ENCODE results near the gene GRM1. TPM values are rescaled to one million over a fixed set of nuclear protein-coding genes. Genes with fewer than 3 reads are reported as not detected.
"Not testable (repeated sequence)": the region's sequence is repeated elsewhere in the genome, so short reads cannot be mapped to it uniquely, and the experiment has no call there.

Gene GRM1
- total and polyA plus RNA-seq, 2 donors (not counting 1 experiment from before 2014, with no cell fraction given): 0.17 TPM; not detected in 1

DNA sequence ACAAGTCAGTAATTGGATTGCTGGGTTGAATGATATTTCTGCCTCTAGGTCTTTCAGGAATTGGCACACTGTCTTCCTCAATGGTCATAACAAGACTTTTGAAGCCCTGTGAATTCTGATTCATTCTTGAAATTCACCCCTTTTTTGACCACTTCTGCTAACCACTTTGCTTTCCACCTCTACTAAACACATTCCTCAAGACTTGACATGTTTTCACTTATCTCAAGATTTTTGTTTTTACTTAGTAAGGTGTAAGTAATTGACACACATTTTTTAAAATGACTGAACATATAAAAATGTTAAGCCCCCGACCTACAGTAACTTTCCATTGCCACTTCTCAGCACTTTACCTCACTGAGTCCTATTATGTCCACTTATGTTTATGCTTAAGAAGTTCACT lies 239.1 kb downstream of the GRM1 start:
- H3K9ac ChIP-seq (ENCODE audit: insufficient read depth, low read length): no peak overlapping the region
- TF ChIP-seq CTCF (conservative IDR thresholded peaks at IDR 0.05 in 1 of 2, IDR thresholded peaks at IDR 0.05 in 1 of 2; ENCODE audit: low read depth in 1 of 2, low read length in 2 of 2) (no peak), EZH2 (IDR thresholded peaks at IDR 0.05; ENCODE audit: low read length, missing control alignments) (no peak)
- H3K4me3 ChIP-seq (replicated peaks in 1 of 4; ENCODE audit: control extremely low read depth in 1 of 4, insufficient read depth in 1 of 4, low read depth in 3 of 4, low read length in 4 of 4): no peak overlapping the region
- H3K4me1 ChIP-seq (ENCODE audit: control insufficient read depth, extremely low read depth, insufficient read depth, low read length): no peaks in the 10 kb centered on the region
- no peak overlapping the region for H3K27ac ChIP-seq (ENCODE audit: insufficient read depth, low read length)
- H4K20me1 ChIP-seq (ENCODE audit: control insufficient read depth, extremely low read depth, insufficient read depth, low read length): no peaks in the 10 kb centered on the region
- no peak overlapping the region for H2AFZ ChIP-seq (ENCODE audit: low read length)
- no peaks in the 10 kb centered on the region for H3K9me3 ChIP-seq (ENCODE audit: control insufficient read depth, insufficient read depth, low read depth, low read length)
- no peaks in the 10 kb centered on the region for H3K36me3 ChIP-seq (ENCODE audit: control insufficient read depth, insufficient read depth, low read length)
- no peaks in the 10 kb centered on the region for H3K79me2 ChIP-seq (ENCODE audit: control insufficient read depth, insufficient read depth, low read length)
- no peak overlapping the region for H3K4me2 ChIP-seq (ENCODE audit: extremely low read depth, insufficient read depth, low read length)
- H3K27me3 ChIP-seq (ENCODE audit: control insufficient read depth, insufficient read depth, low read length): no peaks in the 10 kb centered on the region
- peak in 1 of 2 donors; percentile 73 for DNase-seq (ENCODE audit: low read depth in 2 of 2)

DNA sequence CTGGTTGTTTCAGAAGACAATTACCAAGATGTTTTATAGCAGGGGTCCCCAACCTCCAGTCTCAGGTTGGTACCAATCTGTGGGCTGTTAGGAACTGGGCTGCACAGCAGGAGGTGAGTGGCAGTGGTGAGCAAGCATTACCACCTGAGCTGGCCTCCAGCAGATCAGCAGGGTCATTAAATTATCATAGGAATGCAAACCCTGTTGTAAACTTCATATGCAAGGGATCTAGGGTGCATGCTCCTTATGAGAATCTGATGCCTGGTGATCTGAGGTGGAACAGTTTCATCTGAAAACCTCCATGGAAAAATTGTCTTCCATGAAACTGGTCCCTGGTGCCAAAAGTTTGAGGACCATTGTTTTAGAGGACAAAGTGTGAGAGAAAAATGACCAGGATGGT lies 240.6 kb downstream of the GRM1 start:
- Histone ChIP-seq H3K27me3 (ENCODE audit: control insufficient read depth, insufficient read depth, low read length) (no peaks in the 10 kb centered on the region), H4K20me1 (ENCODE audit: control insufficient read depth, extremely low read depth, insufficient read depth, low read length) (no peaks in the 10 kb centered on the region), H3K9ac (ENCODE audit: insufficient read depth, low read length) (no peak overlapping the region), H3K9me3 (ENCODE audit: control insufficient read depth, insufficient read depth, low read depth, low read length) (no peaks in the 10 kb centered on the region), H2AFZ (ENCODE audit: low read length) (no peak overlapping the region), H3K4me2 (ENCODE audit: extremely low read depth, insufficient read depth, low read length) (no peak overlapping the region), H3K4me1 (ENCODE audit: control insufficient read depth, extremely low read depth, insufficient read depth, low read length) (no peaks in the 10 kb centered on the region), H3K36me3 (ENCODE audit: control insufficient read depth, insufficient read depth, low read length) (no peaks in the 10 kb centered on the region), H3K79me2 (ENCODE audit: control insufficient read depth, insufficient read depth, low read length) (no peaks in the 10 kb centered on the region), H3K27ac (ENCODE audit: insufficient read depth, low read length) (no peak overlapping the region), H3K4me3 (replicated peaks in 1 of 4; ENCODE audit: control extremely low read depth in 1 of 4, insufficient read depth in 1 of 4, low read depth in 3 of 4, low read length in 4 of 4) (no peak overlapping the region)
- no peak for DNase-seq (ENCODE audit: low read depth in 2 of 2)
- no peak for TF ChIP-seq EZH2 (IDR thresholded peaks at IDR 0.05; ENCODE audit: low read length, missing control alignments)

- not testable (repeated sequence) for H3K27me3 ChIP-seq (ENCODE audit: control insufficient read depth, insufficient read depth, low read length); H3K79me2 ChIP-seq (ENCODE audit: control insufficient read depth, insufficient read depth, low read length); H3K27ac ChIP-seq (ENCODE audit: insufficient read depth, low read length); H3K36me3 ChIP-seq (ENCODE audit: control insufficient read depth, insufficient read depth, low read length); H3K4me3 ChIP-seq (replicated peaks in 1 of 4; ENCODE audit: control extremely low read depth in 1 of 4, insufficient read depth in 1 of 4, low read depth in 3 of 4, low read length in 4 of 4); H4K20me1 ChIP-seq (ENCODE audit: control insufficient read depth, extremely low read depth, insufficient read depth, low read length); H3K9ac ChIP-seq (ENCODE audit: insufficient read depth, low read length); H2AFZ ChIP-seq (ENCODE audit: low read length); H3K4me1 ChIP-seq (ENCODE audit: control insufficient read depth, extremely low read depth, insufficient read depth, low read length); H3K9me3 ChIP-seq (ENCODE audit: control insufficient read depth, insufficient read depth, low read depth, low read length); H3K4me2 ChIP-seq (ENCODE audit: extremely low read depth, insufficient read depth, low read length)
- peak; percentile 51 to 79 for DNase-seq (ENCODE audit: low read depth in 2 of 2)
Measured at GRCh38 chr6:146271163-146271562, 242.3 kb downstream of the GRM1 start.

- Histone ChIP-seq H3K27ac (ENCODE audit: insufficient read depth, low read length) (no peak overlapping the region), H2AFZ (ENCODE audit: low read length) (no peak overlapping the region)
- TF ChIP-seq EZH2 (IDR thresholded peaks at IDR 0.05; ENCODE audit: low read length, missing control alignments): no peak
Measured at GRCh38 chr6:146273490-146273889, 244.6 kb downstream of the GRM1 start.

More at GRCh38 chr6:146273490-146273889, 244.6 kb downstream of the GRM1 start:
- H3K79me2 ChIP-seq (ENCODE audit: control insufficient read depth, insufficient read depth, low read length): no peaks in the 10 kb centered on the region
- H3K4me1 ChIP-seq (ENCODE audit: control insufficient read depth, extremely low read depth, insufficient read depth, low read length): no peaks in the 10 kb centered on the region
- H3K4me2 ChIP-seq (ENCODE audit: extremely low read depth, insufficient read depth, low read length): no peak overlapping the region
- H4K20me1 ChIP-seq (ENCODE audit: control insufficient read depth, extremely low read depth, insufficient read depth, low read length): no peaks in the 10 kb centered on the region
- H3K36me3 ChIP-seq (ENCODE audit: control insufficient read depth, insufficient read depth, low read length): no peaks in the 10 kb centered on the region
- H3K9me3 ChIP-seq (ENCODE audit: control insufficient read depth, insufficient read depth, low read depth, low read length): no peaks in the 10 kb centered on the region
- no peak for DNase-seq (ENCODE audit: low read depth in 2 of 2)
- no peaks in the 10 kb centered on the region for H3K27me3 ChIP-seq (ENCODE audit: control insufficient read depth, insufficient read depth, low read length)
- no peak overlapping the region for H3K4me3 ChIP-seq (replicated peaks in 1 of 4; ENCODE audit: control extremely low read depth in 1 of 4, insufficient read depth in 1 of 4, low read depth in 3 of 4, low read length in 4 of 4)
- H3K9ac ChIP-seq (ENCODE audit: insufficient read depth, low read length): no peak overlapping the region
